H1 (cell line): Measurements from ENCODE around the gene TMEM163.

Experiments
- CHD2 ChIP-seq: IDR thresholded peaks from 2 replicates; pipeline ENCODE4 v1.6.1; 2012; ENCODE audit warnings: low read length, improper control_type of control experiment
- EGR1 ChIP-seq: IDR thresholded peaks from 2 replicates; pipeline ENCODE4 v1.6.1; 2011; ENCODE audit warnings: low read depth, low read length, borderline replicate concordance
- EP300 ChIP-seq, 2 experiments: IDR thresholded peaks; 1 replicate in 1 of 2; 2 replicates in 1 of 2; pipeline ENCODE4 v1.6.1; 2011 to 2012; ENCODE audit warnings: low read depth in 2 of 2, low read length in 2 of 2, mild to moderate bottlenecking in 2 of 2, borderline replicate concordance in 1 of 2, inconsistent platforms in 1 of 2, moderate library complexity in 1 of 2
- JUND ChIP-seq: IDR thresholded peaks from 2 replicates; pipeline ENCODE4 v1.6.1; 2011; ENCODE audit warnings: mild to moderate bottlenecking, improper control_type of control experiment, low read length
- POLR2A ChIP-seq, 2 experiments: IDR thresholded peaks; 1 replicate in 1 of 2; 2 replicates in 1 of 2; pipeline ENCODE4 v1.6.1; 2011; ENCODE audit warnings: low read depth in 2 of 2, low read length in 2 of 2, mild to moderate bottlenecking in 2 of 2; ENCODE audit errors: control extremely low read depth in 1 of 2
- SP1 ChIP-seq: IDR thresholded peaks from 2 replicates; pipeline ENCODE4 v1.6.1; 2011; ENCODE audit warnings: low read depth, low read length
- SP4 ChIP-seq: IDR thresholded peaks from 2 replicates; pipeline ENCODE4 v1.6.1; 2012; ENCODE audit warnings: low read length, inconsistent platforms
- SRF ChIP-seq: IDR thresholded peaks from 2 replicates; pipeline ENCODE4 v1.6.1; 2011; ENCODE audit warnings: mild to moderate bottlenecking, low read depth, low read length, moderate library complexity
- YY1 ChIP-seq: IDR thresholded peaks from 2 replicates; pipeline ENCODE4 v1.6.1; 2011; ENCODE audit warnings: low read depth, mild to moderate bottlenecking, low read length
- TF ChIP-seq, protein P1 (sequence below), 3 experiments: IDR thresholded peaks; 1 replicate in 2 of 3; 2 replicates in 1 of 3; pipeline versions ENCODE4 v1.5.1 to v1.6.1; 2011; ENCODE audit warnings: low read length in 3 of 3, mild to moderate bottlenecking in 3 of 3, inconsistent platforms in 2 of 3, low read depth in 1 of 3, moderate library complexity in 1 of 3; ENCODE audit not compliant: insufficient read depth in 1 of 3; ENCODE audit errors: control extremely low read depth in 1 of 3
- TF ChIP-seq, protein P2 (sequence below): IDR thresholded peaks from 2 replicates; pipeline ENCODE4 v1.6.1; 2012; ENCODE audit warnings: inconsistent platforms
- TF ChIP-seq, protein P3 (sequence below): IDR thresholded peaks from 2 replicates; pipeline ENCODE4 v1.6.1; 2012; ENCODE audit warnings: inconsistent platforms

DNA sequence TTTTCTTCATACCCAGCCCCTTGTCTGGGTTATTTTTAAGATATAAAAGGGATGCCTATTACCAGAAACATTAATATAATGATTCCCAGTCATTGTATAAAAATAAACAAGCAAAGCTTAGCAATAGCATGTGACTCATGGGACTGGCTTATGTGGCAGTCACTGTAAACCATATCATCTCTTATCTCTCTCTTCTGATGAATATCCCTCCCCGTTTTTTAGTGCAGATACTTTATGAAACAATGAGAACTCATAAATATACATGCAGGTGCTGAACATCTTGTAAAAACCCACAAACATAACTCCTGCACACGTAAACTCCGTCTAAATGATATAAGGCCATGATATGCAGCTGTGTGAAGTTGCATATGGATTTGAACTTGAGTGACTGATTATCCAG is 310.0 kb downstream of the TMEM163 start:
- TF ChIP-seq, protein P1, sequence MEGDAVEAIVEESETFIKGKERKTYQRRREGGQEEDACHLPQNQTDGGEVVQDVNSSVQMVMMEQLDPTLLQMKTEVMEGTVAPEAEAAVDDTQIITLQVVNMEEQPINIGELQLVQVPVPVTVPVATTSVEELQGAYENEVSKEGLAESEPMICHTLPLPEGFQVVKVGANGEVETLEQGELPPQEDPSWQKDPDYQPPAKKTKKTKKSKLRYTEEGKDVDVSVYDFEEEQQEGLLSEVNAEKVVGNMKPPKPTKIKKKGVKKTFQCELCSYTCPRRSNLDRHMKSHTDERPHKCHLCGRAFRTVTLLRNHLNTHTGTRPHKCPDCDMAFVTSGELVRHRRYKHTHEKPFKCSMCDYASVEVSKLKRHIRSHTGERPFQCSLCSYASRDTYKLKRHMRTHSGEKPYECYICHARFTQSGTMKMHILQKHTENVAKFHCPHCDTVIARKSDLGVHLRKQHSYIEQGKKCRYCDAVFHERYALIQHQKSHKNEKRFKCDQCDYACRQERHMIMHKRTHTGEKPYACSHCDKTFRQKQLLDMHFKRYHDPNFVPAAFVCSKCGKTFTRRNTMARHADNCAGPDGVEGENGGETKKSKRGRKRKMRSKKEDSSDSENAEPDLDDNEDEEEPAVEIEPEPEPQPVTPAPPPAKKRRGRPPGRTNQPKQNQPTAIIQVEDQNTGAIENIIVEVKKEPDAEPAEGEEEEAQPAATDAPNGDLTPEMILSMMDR (IDR thresholded peaks at IDR 0.05; ENCODE audit: control extremely low read depth in 1 of 3, insufficient read depth in 1 of 3, low read depth in 1 of 3, low read length in 3 of 3): no peak
- TF ChIP-seq CHD2 (no peak), JUND (no peak), EP300 (IDR thresholded peaks at IDR 0.05; ENCODE audit: borderline replicate concordance in 1 of 2, low read depth in 2 of 2, low read length in 2 of 2) (no peak), POLR2A (IDR thresholded peaks at IDR 0.05; ENCODE audit: control extremely low read depth in 1 of 2, low read depth in 2 of 2, low read length in 2 of 2) (no peak), YY1 (no peak), SRF (no peak), SP4 (no peak), EGR1 (no peak), SP1 (no peak)
- TF ChIP-seq, protein P2, sequence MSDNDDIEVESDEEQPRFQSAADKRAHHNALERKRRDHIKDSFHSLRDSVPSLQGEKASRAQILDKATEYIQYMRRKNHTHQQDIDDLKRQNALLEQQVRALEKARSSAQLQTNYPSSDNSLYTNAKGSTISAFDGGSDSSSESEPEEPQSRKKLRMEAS: no peak
- TF ChIP-seq, protein P3, sequence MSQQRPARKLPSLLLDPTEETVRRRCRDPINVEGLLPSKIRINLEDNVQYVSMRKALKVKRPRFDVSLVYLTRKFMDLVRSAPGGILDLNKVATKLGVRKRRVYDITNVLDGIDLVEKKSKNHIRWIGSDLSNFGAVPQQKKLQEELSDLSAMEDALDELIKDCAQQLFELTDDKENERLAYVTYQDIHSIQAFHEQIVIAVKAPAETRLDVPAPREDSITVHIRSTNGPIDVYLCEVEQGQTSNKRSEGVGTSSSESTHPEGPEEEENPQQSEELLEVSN: no peak
